ENCODE results near the gene UVRAG.
"Not testable (repeated sequence)": the region's sequence is repeated elsewhere in the genome, so short reads cannot be mapped to it uniquely, and the experiment has no call there.

The UVRAG gene

GRCh38 chr11:76060475-76061036 is 245.5 kb downstream of the UVRAG start:
- not testable (repeated sequence) for DNase-seq (ENCODE audit: low read depth in 2 of 3, low spot score in 2 of 3)

- no peak for DNase-seq (ENCODE audit: low read depth in 2 of 3, low spot score in 2 of 3)
Measured at GRCh38 chr11:76062733-76063132, 247.7 kb downstream of the UVRAG start.

- DNase-seq (ENCODE audit: low read depth in 2 of 3, low spot score in 2 of 3) = no peak
Measured at GRCh38 chr11:76064192-76064591, 249.2 kb downstream of the UVRAG start.

GRCh38 chr11:76067099-76067498 is 252.1 kb downstream of the UVRAG start:
- DNase-seq (ENCODE audit: low read depth in 2 of 3, low spot score in 2 of 3) = no peak

- DNase-seq (ENCODE audit: low read depth in 2 of 3, low spot score in 2 of 3) = no peak
Measured at GRCh38 chr11:76069001-76069400, 254.0 kb downstream of the UVRAG start.

GRCh38 chr11:76071090-76071489 is 256.1 kb downstream of the UVRAG start:
- no peak for DNase-seq (ENCODE audit: low read depth in 2 of 3, low spot score in 2 of 3)

- DNase-seq (ENCODE audit: low read depth in 2 of 3, low spot score in 2 of 3) = no peak
Measured at GRCh38 chr11:76073724-76074123, 258.7 kb downstream of the UVRAG start.

- no peak for DNase-seq (ENCODE audit: low read depth in 2 of 3, low spot score in 2 of 3)
Measured at GRCh38 chr11:76074148-76075095, 259.4 kb downstream of the UVRAG start.

GRCh38 chr11:76075716-76076115 is 260.7 kb downstream of the UVRAG start:
- no peak for DNase-seq (ENCODE audit: low read depth in 2 of 3, low spot score in 2 of 3)

GRCh38 chr11:76076253-76076652 is 261.2 kb downstream of the UVRAG start:
- not testable (repeated sequence) for DNase-seq (ENCODE audit: low read depth in 2 of 3, low spot score in 2 of 3)

GRCh38 chr11:76076749-76077148 is 261.7 kb downstream of the UVRAG start:
- no peak for DNase-seq (ENCODE audit: low read depth in 2 of 3, low spot score in 2 of 3)

- no peak for DNase-seq (ENCODE audit: low read depth in 2 of 3, low spot score in 2 of 3)
Measured at GRCh38 chr11:76077575-76078150, 262.7 kb downstream of the UVRAG start.

- DNase-seq (ENCODE audit: low read depth in 2 of 3, low spot score in 2 of 3) = not testable (repeated sequence)
Measured at GRCh38 chr11:76081084-76081483, 266.1 kb downstream of the UVRAG start.

GRCh38 chr11:76083563-76084451 is 268.8 kb downstream of the UVRAG start:
- no peak for DNase-seq (ENCODE audit: low read depth in 2 of 3, low spot score in 2 of 3)

GRCh38 chr11:76085270-76085669 is 270.3 kb downstream of the UVRAG start:
- DNase-seq (ENCODE audit: low read depth in 2 of 3, low spot score in 2 of 3) = no peak

GRCh38 chr11:76086743-76087635 is 272.0 kb downstream of the UVRAG start:
- no peak for DNase-seq (ENCODE audit: low read depth in 2 of 3, low spot score in 2 of 3)

GRCh38 chr11:76087749-76088148 is 272.7 kb downstream of the UVRAG start:
- no peak for DNase-seq (ENCODE audit: low read depth in 2 of 3, low spot score in 2 of 3)

GRCh38 chr11:76088511-76088910 is 273.5 kb downstream of the UVRAG start:
- DNase-seq (ENCODE audit: low read depth in 2 of 3, low spot score in 2 of 3) = no peak

- no peak for DNase-seq (ENCODE audit: low read depth in 2 of 3, low spot score in 2 of 3)
Measured at GRCh38 chr11:76090174-76090573, 275.2 kb downstream of the UVRAG start.

GRCh38 chr11:76090821-76091220 is 275.8 kb downstream of the UVRAG start:
- no peak for DNase-seq (ENCODE audit: low read depth in 2 of 3, low spot score in 2 of 3)

Measured in activated CD8-positive, alpha-beta memory T cell treated with anti-CD3 and anti-CD28 coated beads for 48 hours (primary cell).